Nephron progenitor cell (in vitro differentiated cells): ENCODE measurements around the gene PSMB10.

Experiments
- DNase-seq: peaks from one replicate; pipeline ENCODE4 v3.0.0; 2021
- H3K27ac Mint-ChIP-seq: 2 replicates; pipeline ENCODE4 v1.8.0; 2021; ENCODE audit warnings: mild to moderate bottlenecking, moderate library complexity, mixed read lengths
- H3K27me3 Mint-ChIP-seq: 2 replicates; pipeline ENCODE4 v1.8.0; 2021; ENCODE audit warnings: mild to moderate bottlenecking, low read depth, mixed read lengths; ENCODE audit not compliant: poor library complexity
- H3K36me3 Mint-ChIP-seq: 2 replicates; pipeline ENCODE4 v1.8.0; 2021; ENCODE audit warnings: low read depth, mixed read lengths
- H3K4me1 Mint-ChIP-seq: 2 replicates; pipeline ENCODE4 v1.8.0; 2021; ENCODE audit warnings: mixed read lengths
- H3K4me3 Mint-ChIP-seq: 2 replicates; pipeline ENCODE4 v1.8.0; 2021; ENCODE audit warnings: mild to moderate bottlenecking, moderate library complexity, mixed read lengths
- H3K9me3 Mint-ChIP-seq: 2 replicates; pipeline ENCODE4 v1.8.0; 2021; ENCODE audit warnings: mild to moderate bottlenecking, moderate library complexity, mixed read lengths
- CTCF ChIP-seq: fragments of 200-600 bp; sonication (generic); IDR thresholded peaks from 2 replicates; pipeline ENCODE4 v1.5.0; 2021; ENCODE audit warnings: antibody characterized with exemption

The PSMB10 gene

GRCh38 chr16:67901734-67902133, 34.9 kb downstream of the PSMB10 start:
- Mint-ChIP-seq H3K27me3 (no peaks in the 10 kb centered on the region), H3K27ac (no peak overlapping the region), H3K4me3 (no peak overlapping the region), H3K36me3 (peaks cover 17% of the 10 kb centered on the region), H3K9me3 (no peaks in the 10 kb centered on the region), H3K4me1 (peaks cover 22% of the 10 kb centered on the region)
- DNase-seq, result no peak
- TF ChIP-seq CTCF, result no peak

GRCh38 chr16:67897231-67897630, 39.4 kb downstream of the PSMB10 start:
- Mint-ChIP-seq H3K9me3 (no peaks in the 10 kb centered on the region), H3K4me3 (no peak overlapping the region), H3K27ac (no peak overlapping the region), H3K4me1 (peaks cover 47% of the 10 kb centered on the region), H3K36me3 (no peaks in the 10 kb centered on the region), H3K27me3 (peaks cover 3% of the 10 kb centered on the region)
- no peak for TF ChIP-seq CTCF
- DNase-seq, result no peak

- H3K4me1 Mint-ChIP-seq, result peaks cover 36% of the 10 kb centered on the region
- H3K4me3 Mint-ChIP-seq, result peak overlapping the region; percentile 98
- TF ChIP-seq CTCF, result no peak
- H3K36me3 Mint-ChIP-seq, result no peaks in the 10 kb centered on the region
- no peaks in the 10 kb centered on the region for H3K9me3 Mint-ChIP-seq
- H3K27me3 Mint-ChIP-seq, result peaks cover 3% of the 10 kb centered on the region
- peak overlapping the region; percentile 99 for H3K27ac Mint-ChIP-seq
- no peak for DNase-seq
Observed at GRCh38 chr16:67893743-67894399, 42.8 kb downstream of the PSMB10 start.

GRCh38 chr16:67892899-67893742, 43.5 kb downstream of the PSMB10 start, which contains the start of gene PSKH1:
TSS of gene PSKH1 (plus strand) at chr16:67893254. CDS start at chr16:67908750, 15,496 bp downstream.
- H3K27ac Mint-ChIP-seq, result peak within 1 kb of the TSS; percentile 99
- peaks cover 36% of the 10 kb centered on the region for H3K4me1 Mint-ChIP-seq
- peak within 1 kb of the TSS; percentile 98 for H3K4me3 Mint-ChIP-seq
- TF ChIP-seq CTCF, result no peak
- no peaks in the 10 kb centered on the region for H3K36me3 Mint-ChIP-seq
- H3K27me3 Mint-ChIP-seq, result peaks cover 3% of the 10 kb centered on the region
- peak; percentile 97 for DNase-seq
- no peaks in the 10 kb centered on the region for H3K9me3 Mint-ChIP-seq

- Mint-ChIP-seq H3K9me3 (no peaks in the 10 kb centered on the region), H3K27me3 (peaks cover 3% of the 10 kb centered on the region), H3K36me3 (no peaks in the 10 kb centered on the region), H3K4me1 (peaks cover 36% of the 10 kb centered on the region), H3K27ac (peak overlapping the region; percentile 95), H3K4me3 (peak overlapping the region; percentile 88)
- no peak for DNase-seq
- no peak for TF ChIP-seq CTCF
Observed at GRCh38 chr16:67892375-67892774, 44.3 kb downstream of the PSMB10 start.
